Pulmonary artery endothelial cell (primary cell): ENCODE results near the gene PCSK2. TPM values are rescaled to one million over a fixed set of nuclear protein-coding genes. Genes with fewer than 3 reads are reported as not detected.

Experiments used
- DNase-seq: peaks from one replicate; pipeline ENCODE4 v3.0.0-alpha.2; 2011; ENCODE audit warnings: low read depth, low spot score
- total RNA-seq: library from RNA; depleted of rRNA; stranded (reverse); fragments of >200 nt; gene quantifications from 2 replicates; pipeline ENCODE4 v1.2.3, GENCODE V29; 2014

The PCSK2 gene
- total RNA-seq, 1 donor from 2014 or later: not detected

- no peak for DNase-seq
These were observed 276.6 kb downstream of the PCSK2 start for GRCh38 chr20:17503301-17504065.

- no peak for DNase-seq
These were observed 277.4 kb downstream of the PCSK2 start for GRCh38 chr20:17504066-17504897.

DNA sequence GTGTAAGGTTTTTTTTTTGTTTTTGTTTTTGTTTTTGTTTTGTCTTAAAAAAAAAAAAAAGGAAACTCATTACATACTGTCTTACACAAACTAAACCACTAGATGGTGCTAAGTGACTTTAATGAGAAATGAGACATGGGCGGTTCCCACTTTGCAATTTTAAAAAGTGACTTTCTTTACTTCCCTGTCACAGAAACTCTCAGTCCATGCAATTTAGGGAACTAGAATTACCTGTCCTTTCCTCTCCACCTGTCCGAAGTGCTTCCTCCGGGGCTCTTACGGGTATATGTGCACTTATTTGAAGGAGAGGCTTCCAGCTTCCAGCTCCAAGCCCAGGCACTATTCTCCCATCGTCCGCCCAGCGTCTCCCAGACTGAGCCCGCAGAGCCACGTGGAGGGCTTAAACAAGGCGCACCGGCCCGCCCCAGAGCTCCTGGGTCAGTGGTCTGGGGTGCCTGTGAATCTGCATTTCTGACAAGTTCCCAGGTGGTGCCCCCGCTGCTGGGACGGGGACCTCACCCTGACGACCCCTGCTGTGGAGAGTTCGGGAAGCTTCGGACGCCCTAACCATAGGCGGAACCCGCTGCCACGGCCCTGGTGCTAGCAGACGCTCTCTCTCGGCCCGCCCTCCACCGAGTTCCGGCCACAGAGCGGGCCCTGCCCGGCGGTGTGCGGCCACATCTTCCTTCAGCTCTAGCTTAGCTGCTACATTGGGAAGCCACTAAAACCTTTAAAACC, 278.2 kb downstream of the PCSK2 start:
- no peak for DNase-seq

DNA sequence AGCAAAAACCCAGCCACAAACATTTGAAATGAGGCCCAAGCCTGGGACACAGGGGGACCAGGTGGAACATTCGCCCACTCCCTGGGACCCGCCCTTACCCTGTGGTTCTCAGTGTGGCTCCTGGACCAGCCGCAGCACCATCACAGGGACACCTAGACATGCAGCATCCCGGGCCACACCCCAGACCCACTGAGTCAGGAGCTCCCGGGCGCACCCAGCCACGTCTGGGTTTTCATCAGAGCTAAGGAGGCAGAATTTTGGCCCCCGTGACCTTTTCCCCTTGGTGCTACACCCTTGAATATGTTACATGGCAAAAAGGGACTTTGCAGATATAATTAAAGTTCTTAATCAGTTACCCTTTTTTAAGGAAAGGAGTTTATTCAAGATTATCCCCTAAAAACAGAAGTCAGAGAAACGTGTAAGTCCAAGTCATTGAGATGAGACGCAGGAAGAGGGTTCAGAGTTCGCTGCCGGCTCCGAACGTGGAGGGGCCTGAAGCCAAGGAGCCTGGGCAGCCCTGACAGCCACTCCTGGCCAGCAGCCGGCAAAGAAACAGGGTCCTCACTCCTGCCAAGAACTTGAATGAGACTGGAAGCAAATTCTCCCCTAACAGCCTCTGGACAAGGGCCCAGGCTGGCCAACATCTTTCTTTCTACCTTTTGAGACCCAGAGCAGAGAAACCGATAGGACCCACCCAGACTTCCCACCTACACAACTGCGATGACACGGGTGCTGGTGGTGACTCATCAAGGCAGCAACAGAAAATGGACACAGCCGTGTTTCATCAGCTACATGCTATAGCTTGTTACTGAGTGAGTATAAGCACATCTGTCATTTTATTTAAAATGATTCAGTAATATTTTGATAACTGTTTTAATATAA, 279.0 kb downstream of the PCSK2 start:
- DNase-seq: no peak

DNA sequence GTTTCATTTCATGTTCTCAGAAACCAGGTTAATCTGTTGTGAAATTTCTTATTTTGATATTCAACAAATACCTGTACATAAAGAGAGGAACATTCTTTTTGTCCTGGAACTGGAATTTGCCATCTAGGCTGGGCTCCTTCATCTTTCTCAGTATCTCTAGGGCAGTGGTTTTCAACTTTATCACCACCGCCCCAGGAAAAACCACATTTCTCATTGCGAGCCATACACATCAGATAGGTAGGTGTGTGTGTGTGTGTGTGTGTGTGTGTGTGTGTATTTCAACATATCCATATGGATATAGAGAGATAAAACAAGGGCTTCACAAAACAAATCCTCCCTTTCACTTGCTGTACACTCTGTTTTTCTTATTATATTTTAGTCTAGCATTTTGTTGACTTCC, 280.2 kb downstream of the PCSK2 start:
- no peak for DNase-seq

GRCh38 chr20:17507531-17507930, 280.7 kb downstream of the PCSK2 start:
- DNase-seq: no peak

DNA sequence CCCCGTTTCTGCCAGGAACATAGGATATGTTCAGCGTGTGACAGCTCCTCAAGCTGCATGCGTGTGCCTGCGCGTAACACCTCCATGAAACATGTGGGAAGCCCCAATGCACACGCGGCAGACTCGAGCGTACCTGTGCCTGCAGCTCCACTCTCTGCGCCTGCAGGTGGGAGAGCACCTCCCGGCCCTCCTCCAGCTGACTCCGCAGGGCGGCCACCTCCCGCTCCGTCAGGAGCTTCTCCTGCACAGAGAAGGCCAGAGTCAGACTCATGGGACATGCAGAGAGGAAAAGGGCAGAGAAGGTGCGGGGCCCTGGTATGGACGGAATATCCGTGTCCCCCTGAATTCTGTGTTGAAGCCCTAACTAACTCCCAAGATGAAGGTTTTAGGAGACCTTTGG, 281.9 kb downstream of the PCSK2 start:
- DNase-seq: no peak

- no peak for DNase-seq
These were observed 283.7 kb downstream of the PCSK2 start for GRCh38 chr20:17510548-17510947.

DNA sequence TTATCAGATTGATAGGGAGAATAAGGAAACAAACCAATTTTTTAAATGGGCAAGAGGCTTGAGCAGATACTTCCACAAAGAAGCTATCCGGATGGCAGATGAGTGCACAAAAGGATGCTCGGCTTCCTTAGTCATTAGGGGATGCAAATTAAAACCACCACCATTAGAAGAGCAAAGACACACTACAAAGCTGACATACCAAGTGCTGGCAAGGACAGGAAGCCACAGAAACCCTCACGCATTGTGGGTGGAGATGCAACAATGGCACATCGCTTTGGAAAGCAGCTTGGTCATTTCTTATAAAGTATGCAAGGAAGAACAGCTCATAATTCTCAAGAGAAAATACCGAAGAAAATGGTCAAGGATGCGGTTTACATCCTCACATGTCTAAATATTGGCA, 284.6 kb downstream of the PCSK2 start:
- no peak for DNase-seq

DNA sequence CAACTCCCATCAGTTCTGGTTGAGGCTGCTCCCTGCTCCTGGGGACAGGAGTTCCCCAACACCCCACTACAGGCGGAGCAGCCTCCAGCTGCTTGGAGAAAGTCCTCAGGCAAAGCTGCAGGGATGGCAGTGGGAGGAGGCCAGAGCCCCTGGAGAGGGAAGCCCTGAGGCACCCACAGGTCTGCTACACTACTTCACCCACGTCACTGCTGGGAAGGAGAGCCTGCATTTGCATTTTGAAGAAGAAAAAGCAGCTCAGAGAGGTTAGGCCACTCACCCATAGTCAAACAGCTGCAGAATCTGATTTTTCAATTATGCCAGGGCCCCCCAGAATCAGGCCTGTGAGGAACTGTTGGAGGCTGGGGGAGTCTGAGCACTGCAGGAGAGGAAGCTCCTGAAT, 287.1 kb downstream of the PCSK2 start:
- no peak for DNase-seq

DNA sequence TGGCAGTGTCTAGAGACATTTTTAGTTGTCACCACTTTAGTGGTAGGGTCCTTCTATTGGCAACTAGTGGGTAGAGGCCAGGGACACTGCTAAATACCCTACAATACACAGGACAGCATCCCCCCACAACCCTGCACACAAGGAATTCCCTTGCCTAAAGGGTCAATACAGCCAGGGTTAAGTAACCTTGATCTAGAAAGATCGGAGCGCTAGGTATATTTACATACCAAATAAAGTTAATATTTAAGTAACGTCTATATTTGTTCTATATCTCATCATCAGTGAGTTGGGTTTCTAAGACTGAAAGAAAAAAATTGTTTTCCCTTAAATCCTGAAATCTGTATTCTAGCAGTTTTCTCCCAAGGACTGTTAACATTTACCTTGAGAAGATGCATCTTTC, 288.2 kb downstream of the PCSK2 start:
- DNase-seq: no peak

DNA sequence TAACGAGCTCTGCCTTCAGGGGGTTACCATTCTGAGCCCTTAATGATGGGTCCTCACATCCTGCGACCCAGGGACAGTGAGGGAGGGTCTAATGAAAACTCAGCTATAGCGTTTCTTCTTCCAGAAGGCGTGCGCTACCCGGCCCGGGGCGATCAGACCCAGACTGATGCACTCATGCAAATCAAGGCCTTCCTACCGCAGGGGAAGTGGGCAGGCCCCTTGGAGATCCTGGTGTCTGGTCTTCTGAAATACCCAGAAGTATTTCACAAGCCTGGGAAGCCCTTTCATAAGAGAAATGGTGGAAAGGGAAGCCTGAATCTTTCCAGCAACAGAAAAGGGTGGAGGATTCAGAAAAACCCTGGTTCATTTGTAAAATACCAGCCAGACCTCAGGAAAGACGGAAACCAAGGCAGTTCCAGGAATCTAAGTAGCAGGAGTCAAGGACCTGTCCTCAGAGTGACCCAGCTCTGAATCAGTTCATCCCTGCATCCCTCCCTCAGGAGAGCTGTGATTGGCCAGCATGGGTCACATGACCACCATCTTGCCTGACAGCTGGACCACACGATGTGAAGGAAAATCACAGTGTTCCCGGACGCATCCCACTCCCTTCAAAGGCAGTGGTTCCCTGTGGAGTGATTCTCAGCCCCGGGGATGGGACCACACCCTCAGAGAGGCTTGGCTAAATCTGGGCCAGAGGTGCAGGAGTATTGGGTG, 291.7 kb downstream of the PCSK2 start:
- DNase-seq: no peak

- DNase-seq: no peak
These were observed 292.9 kb downstream of the PCSK2 start for GRCh38 chr20:17519606-17520285.

GRCh38 chr20:17520583-17520982, 293.7 kb downstream of the PCSK2 start:
- no peak for DNase-seq

- DNase-seq: no peak
These were observed 295.7 kb downstream of the PCSK2 start for GRCh38 chr20:17522528-17522927.

- DNase-seq: no peak
These were observed 296.5 kb downstream of the PCSK2 start for GRCh38 chr20:17523326-17523725.

DNA sequence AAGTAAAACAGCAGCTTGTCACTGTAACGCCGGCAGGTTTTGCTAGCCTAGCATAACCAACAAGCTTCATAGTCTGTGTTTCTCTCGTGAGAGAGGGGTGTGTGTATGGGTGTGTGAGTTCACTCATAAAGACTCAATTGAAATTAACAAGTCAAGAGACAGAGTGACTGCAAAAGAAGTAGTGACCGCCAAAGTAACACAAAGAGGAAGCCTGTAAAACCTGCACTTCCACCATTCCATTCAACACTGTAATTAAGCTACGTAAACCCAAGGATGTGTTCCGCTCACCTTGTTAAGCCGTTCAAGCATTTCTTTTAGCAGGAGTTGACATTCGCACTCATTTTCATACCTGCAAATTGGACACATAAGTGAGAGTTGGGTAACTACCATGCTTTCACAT, 297.7 kb downstream of the PCSK2 start:
- no peak for DNase-seq

DNA sequence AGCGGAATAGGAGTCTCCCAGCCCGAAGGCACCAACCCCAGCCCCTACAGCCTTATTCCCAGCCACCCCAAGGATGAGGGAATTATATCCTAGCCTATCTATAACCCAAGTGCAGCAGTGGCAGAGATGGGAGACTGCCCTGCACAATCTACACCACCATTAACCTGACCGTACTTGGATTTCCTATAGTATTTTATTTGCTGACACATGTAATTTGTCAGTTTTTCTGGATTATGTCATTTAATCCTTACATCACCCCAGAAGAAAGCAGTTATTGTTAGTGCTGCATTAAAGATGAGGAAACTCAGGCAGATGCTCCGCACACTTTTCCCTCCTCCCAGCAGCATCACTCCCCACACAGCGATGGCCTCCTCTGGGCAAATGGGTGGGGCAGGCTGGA, 298.3 kb downstream of the PCSK2 start:
- no peak for DNase-seq

GRCh38 chr20:17525650-17526049, 298.8 kb downstream of the PCSK2 start:
- DNase-seq: no peak

GRCh38 chr20:17529586-17529985, 302.7 kb downstream of the PCSK2 start:
- DNase-seq: no peak
